ENCODE measurements around the gene TRPM7.

DNA sequence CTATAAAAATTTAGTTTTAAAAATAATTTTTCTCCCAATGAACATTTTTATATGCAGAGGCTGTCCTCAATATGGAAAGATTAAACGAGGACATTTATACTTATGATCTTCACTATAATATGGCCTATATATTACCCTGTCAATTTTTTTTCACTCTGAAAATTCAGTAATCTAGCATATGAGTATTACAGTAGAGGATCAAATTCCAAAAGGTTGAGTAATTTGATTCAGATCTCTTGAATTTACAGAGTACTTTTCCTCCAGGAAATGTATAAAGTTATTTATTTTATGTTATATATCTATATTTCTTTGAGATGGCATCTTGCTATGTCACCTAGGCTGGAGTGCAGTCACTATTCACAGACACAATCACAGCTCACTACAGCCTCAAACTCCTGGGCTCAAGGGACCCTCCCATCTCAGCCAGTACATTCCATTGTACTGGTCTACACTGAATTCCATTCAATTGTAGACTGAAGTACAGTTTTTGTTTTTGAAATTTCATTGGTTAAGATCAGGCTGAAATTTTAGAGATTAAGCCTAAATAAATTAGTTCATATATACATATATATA, 16.3 kb upstream of the TRPM7 start:
- TF ChIP-seq POLR2A (IDR thresholded peaks at IDR 0.05; ENCODE audit: low read depth, low read length) (no peak), POLR2AphosphoS5 (IDR thresholded peaks at IDR 0.05; ENCODE audit: low read depth, low read length) (no peak), SPI1 (IDR thresholded peaks at IDR 0.05; ENCODE audit: low read depth, low read length) (no peak), TAF1 (IDR thresholded peaks at IDR 0.05; ENCODE audit: low read depth, low read length) (no peak)

Measured in GM12891 (cell line).